Activated CD4-positive, alpha-beta memory T cell treated with anti-CD3 and anti-CD28 coated beads for 36 hours (primary cell): ENCODE data around the gene HES6. TPM values are rescaled to one million over a fixed set of nuclear protein-coding genes. Genes with fewer than 3 reads are reported as not detected.

Experiments
- CTCF ChIA-PET: fragments of 350-600 bp; sonication (Branson Sonifier 250); formaldehyde crosslinking; loops from one replicate; lab custom pipeline; 2021; ENCODE audit warnings: antibody characterized with exemption, inconsistent platforms; lab: Charles Lee
- POLR2A ChIA-PET: fragments of 350-600 bp; sonication (Branson Sonifier 250); formaldehyde crosslinking; loops from one replicate; lab custom pipeline; 2021; ENCODE audit warnings: antibody characterized with exemption; lab: Charles Lee
- DNase-seq: peaks from one replicate; pipeline ENCODE4 v3.0.0-alpha.2; 2020
- H3K27ac Mint-ChIP-seq: one replicate; pipeline ENCODE4 v1.8.0; 2021; ENCODE audit warnings: mixed read lengths
- H3K27me3 Mint-ChIP-seq: one replicate; pipeline ENCODE4 v1.8.0; 2021; ENCODE audit warnings: mixed read lengths
- H3K36me3 Mint-ChIP-seq: one replicate; pipeline ENCODE4 v1.8.0; 2021; ENCODE audit warnings: mixed read lengths
- H3K4me1 Mint-ChIP-seq: one replicate; pipeline ENCODE4 v1.8.0; 2021; ENCODE audit warnings: low read depth, mixed read lengths
- H3K4me3 Mint-ChIP-seq: one replicate; pipeline ENCODE4 v1.8.0; 2021; ENCODE audit warnings: mild to moderate bottlenecking, mixed read lengths
- H3K9me3 Mint-ChIP-seq: one replicate; pipeline ENCODE4 v1.8.0; 2021; ENCODE audit warnings: mixed read lengths
- intact Hi-C: fragments of 100-400 bp; cut with micrococcal nuclease; formaldehyde crosslinking; loops from one replicate; pipeline ENCODE4 v1.15.1; 2023
- total RNA-seq, 2 experiments: library from RNA; stranded (reverse); gene quantifications; one replicate each; pipeline ENCODE4 v1.2.3, GENCODE V29; 2021

The HES6 gene
- total RNA-seq, 2 experiments from 2014 or later, result 3.1 to 3.3 TPM

GRCh38 chr2:238226698-238227586 is 12.9 kb downstream of the HES6 start:
- Mint-ChIP-seq H3K27me3 (peaks cover 5% of the 10 kb centered on the region), H3K9me3 (no peaks in the 10 kb centered on the region), H3K4me3 (no peak overlapping the region), H3K27ac (no peak overlapping the region), H3K4me1 (peaks cover 12% of the 10 kb centered on the region), H3K36me3 (no peaks in the 10 kb centered on the region)
- intact Hi-C loops, result no loop called here
- ChIA-PET POLR2A (no interaction called here), CTCF (no interaction called here)
- no peak for DNase-seq

GRCh38 chr2:238225911-238226697 is 13.7 kb downstream of the HES6 start:
- DNase-seq, result no peak
- intact Hi-C loops, result no loop called here
- no peak overlapping the region for H3K4me3 Mint-ChIP-seq
- CTCF ChIA-PET, result no interaction called here
- POLR2A ChIA-PET, result no interaction called here
- no peaks in the 10 kb centered on the region for H3K36me3 Mint-ChIP-seq
- no peak overlapping the region for H3K27ac Mint-ChIP-seq
- peaks cover 5% of the 10 kb centered on the region for H3K27me3 Mint-ChIP-seq
- no peaks in the 10 kb centered on the region for H3K9me3 Mint-ChIP-seq
- H3K4me1 Mint-ChIP-seq, result peaks cover 5% of the 10 kb centered on the region

DNA sequence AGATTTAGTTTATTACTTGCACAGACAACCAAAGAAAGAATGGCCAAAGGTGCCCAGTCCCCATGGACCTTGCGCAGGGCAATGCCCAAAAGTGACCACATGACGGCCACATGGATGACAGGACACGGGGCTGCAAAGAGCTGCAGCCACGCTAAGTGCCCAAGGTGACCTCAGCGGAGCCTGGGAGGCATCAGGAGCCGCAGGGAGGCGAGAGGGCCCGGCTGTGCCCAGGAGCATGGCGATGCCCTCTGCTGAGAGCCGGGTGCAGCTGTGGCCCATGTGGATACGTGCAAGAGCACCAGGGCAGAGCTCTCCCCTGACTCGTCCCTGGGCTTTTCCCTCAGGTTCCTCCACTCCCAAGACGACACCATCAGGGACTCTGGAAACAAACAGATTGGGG is 14.7 kb downstream of the HES6 start:
- Mint-ChIP-seq H3K9me3 (no peaks in the 10 kb centered on the region), H3K27ac (no peak overlapping the region), H3K27me3 (no peaks in the 10 kb centered on the region), H3K4me3 (no peak overlapping the region), H3K4me1 (no peaks in the 10 kb centered on the region), H3K36me3 (no peaks in the 10 kb centered on the region)
- intact Hi-C loops, result no loop called here
- no peak for DNase-seq
- POLR2A ChIA-PET, result no interaction called here
- CTCF ChIA-PET, result no interaction called here

DNA sequence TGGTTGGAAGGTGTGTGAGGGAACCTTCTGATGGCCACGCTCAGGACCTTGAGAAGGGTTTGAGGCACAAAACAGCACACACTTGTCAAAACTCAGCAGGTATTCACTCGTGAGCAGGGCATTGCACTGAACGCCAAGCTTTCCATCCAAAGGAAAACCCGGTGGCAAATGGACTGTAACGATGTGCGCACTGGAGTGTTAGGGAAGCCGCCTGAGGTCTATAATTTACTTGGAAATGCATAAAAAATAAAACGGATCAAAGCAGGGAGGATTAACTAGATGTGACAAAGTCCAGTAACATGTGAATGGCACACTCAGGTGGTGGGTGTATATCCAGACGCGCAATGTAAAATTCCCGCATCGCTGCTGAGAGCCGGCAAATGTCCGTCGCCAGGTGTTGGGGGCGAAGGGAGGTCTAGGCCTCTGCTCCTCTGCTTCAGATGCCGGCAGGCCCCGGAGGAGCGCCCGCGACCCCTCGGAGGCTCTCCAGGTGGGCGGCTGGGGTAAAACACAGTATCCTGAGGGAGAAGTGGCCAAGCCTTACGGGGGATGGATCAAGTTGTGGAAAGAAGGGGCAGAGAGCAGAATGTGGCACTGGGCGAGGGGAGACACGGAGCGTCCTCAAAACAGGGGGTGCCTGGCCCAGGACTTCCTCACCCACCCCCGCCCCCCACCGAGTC is 15.3 kb downstream of the HES6 start:
- CTCF ChIA-PET, result no interaction called here
- no peak for DNase-seq
- no peaks in the 10 kb centered on the region for H3K9me3 Mint-ChIP-seq
- intact Hi-C loops, result no loop called here
- no peaks in the 10 kb centered on the region for H3K4me1 Mint-ChIP-seq
- H3K36me3 Mint-ChIP-seq, result no peaks in the 10 kb centered on the region
- POLR2A ChIA-PET, result no interaction called here
- H3K27me3 Mint-ChIP-seq, result no peaks in the 10 kb centered on the region
- H3K27ac Mint-ChIP-seq, result no peak overlapping the region
- no peak overlapping the region for H3K4me3 Mint-ChIP-seq

DNA sequence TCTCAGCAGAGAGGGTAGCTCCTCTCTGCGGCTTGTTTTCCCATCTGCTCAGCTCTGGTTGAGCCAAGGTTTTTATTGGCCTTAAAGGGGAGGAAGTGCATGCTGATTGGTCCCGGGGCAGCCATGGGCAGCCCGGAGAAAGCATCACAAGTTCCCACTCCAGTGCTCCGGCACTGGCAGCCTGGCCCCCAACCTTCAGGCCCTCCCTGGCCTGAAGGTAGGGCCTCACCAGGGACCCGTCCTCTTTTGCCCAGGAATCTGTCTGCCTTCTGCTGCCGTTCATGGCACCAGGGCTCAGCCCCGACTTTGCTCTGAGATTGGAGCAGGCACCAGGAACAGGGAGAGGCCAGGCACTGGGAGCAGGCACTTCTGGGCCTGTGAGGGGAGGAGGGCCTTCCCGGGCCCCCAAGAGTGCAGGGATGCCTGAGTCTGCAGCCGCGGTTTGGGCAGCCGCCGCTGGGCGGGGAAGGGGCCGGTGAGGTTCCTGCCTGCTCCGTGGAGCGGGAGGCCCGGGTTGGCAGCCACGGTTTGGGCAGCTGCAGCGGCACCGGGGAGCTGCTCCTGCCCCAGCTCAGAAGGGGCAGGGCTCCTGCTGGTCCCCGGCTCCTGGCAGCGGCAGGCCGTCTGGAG is 18.8 kb downstream of the HES6 start:
- Mint-ChIP-seq H3K4me1 (no peaks in the 10 kb centered on the region), H3K27ac (no peak overlapping the region), H3K4me3 (peak overlapping the region; percentile 58), H3K27me3 (peaks cover 1% of the 10 kb centered on the region), H3K36me3 (no peaks in the 10 kb centered on the region), H3K9me3 (no peaks in the 10 kb centered on the region)
- POLR2A ChIA-PET, result no interaction called here
- CTCF ChIA-PET, result interaction anchor here (1.8 to 2.6 kb wide), 2 partner anchors 14 to 42 kb away, joined by 4 to 7 read pairs; no protein-coding TSS in a partner anchor
- intact Hi-C loops, result no loop called here
- no peak for DNase-seq

- Mint-ChIP-seq H3K27me3 (peaks cover 1% of the 10 kb centered on the region), H3K4me3 (no peak overlapping the region), H3K27ac (no peak overlapping the region), H3K9me3 (no peaks in the 10 kb centered on the region), H3K36me3 (no peaks in the 10 kb centered on the region), H3K4me1 (no peaks in the 10 kb centered on the region)
- intact Hi-C loops, result no loop called here
- ChIA-PET POLR2A (no interaction called here), CTCF (interaction anchor here (2.6 kb wide), 1 partner anchor 43 kb away, joined by 7 read pairs; no protein-coding TSS in a partner anchor)
- DNase-seq, result no peak
Measured at GRCh38 chr2:238220274-238220891, 19.5 kb downstream of the HES6 start.

GRCh38 chr2:238216651-238217184 is 23.1 kb downstream of the HES6 start:
- intact Hi-C loops, result no loop called here
- Mint-ChIP-seq H3K4me3 (no peak overlapping the region), H3K9me3 (no peaks in the 10 kb centered on the region), H3K4me1 (no peaks in the 10 kb centered on the region), H3K36me3 (no peaks in the 10 kb centered on the region), H3K27ac (no peak overlapping the region), H3K27me3 (peaks cover 6% of the 10 kb centered on the region)
- ChIA-PET POLR2A (no interaction called here), CTCF (interaction anchor here (0.9 kb wide), 1 partner anchor 48 kb away, joined by 5 read pairs; no protein-coding TSS in a partner anchor)
- DNase-seq, result no peak

GRCh38 chr2:238207006-238207405 is 32.8 kb downstream of the HES6 start:
- Mint-ChIP-seq H3K4me3 (no peak overlapping the region), H3K9me3 (no peaks in the 10 kb centered on the region), H3K27ac (no peak overlapping the region), H3K36me3 (peaks cover 2% of the 10 kb centered on the region), H3K4me1 (peaks cover 15% of the 10 kb centered on the region), H3K27me3 (no peaks in the 10 kb centered on the region)
- intact Hi-C loops, result loop anchor here (10.0 kb wide), 1 partner anchor 142 kb away; the partner anchor contains the start of gene SCLY
- no peak for DNase-seq
- ChIA-PET POLR2A (no interaction called here), CTCF (interaction anchor here (0.7 kb wide), 1 partner anchor 56 kb away, joined by 3 read pairs; no protein-coding TSS in a partner anchor)

- Mint-ChIP-seq H3K4me3 (peak overlapping the region; percentile 73), H3K27me3 (no peaks in the 10 kb centered on the region), H3K4me1 (peaks cover 41% of the 10 kb centered on the region), H3K9me3 (no peaks in the 10 kb centered on the region), H3K36me3 (peaks cover 5% of the 10 kb centered on the region), H3K27ac (peak overlapping the region; percentile 84)
- DNase-seq, result no peak
- POLR2A ChIA-PET, result interaction anchor here (1.0 kb wide), 1 partner anchor 84 kb away, joined by 4 read pairs; the partner anchor contains the start of gene PER2
- CTCF ChIA-PET, result no interaction called here
- intact Hi-C loops, result loop anchor here (2.0 to 10.0 kb wide), 2 partner anchors 85 to 139 kb away; partner anchors contain the start of genes PER2 and SCLY
Measured at GRCh38 chr2:238203973-238204683, 35.7 kb downstream of the HES6 start.
